Measurements from ENCODE around the gene QRICH1.

GRCh38 chr3:49013113-49013737, 80.6 kb downstream of the QRICH1 start:
- TF ChIP-seq CTCF (conservative IDR thresholded peaks at IDR 0.05; ENCODE audit: low read length) (no peak), EZH2phosphoT487 (IDR thresholded peaks at IDR 0.05; ENCODE audit: borderline replicate concordance, low read depth, low read length) (no peak)
